Measurements from ENCODE around the gene TEDC2. TPM values are rescaled to one million over a fixed set of nuclear protein-coding genes. Genes with fewer than 3 reads are reported as not detected.

The TEDC2 gene
- total and polyA plus RNA-seq, 2 of the 8 experiments (the other 6 are each of a cell fraction or from before 2014, with no cell fraction given): 54.6 to 55.6 TPM

DNA sequence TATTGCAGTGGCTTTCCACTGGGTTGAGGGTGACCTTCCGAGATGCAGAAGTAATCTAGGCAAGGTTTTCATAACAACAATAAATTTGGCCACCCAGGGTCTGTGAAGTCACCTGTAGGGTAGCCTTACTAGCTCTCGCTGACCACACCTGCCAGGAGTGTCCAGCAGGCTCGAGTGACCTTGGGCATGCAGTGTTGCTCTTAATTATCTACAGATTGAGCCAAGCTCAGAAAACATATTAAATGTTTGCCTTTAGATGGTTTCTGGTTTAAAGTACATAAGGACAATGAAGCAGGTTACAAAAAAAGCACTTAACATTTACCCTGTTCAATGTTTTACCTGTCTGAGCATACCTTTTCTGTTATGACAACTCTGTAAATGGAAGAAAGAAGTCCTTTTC is 16.8 kb downstream of the TEDC2 start:
- H3K23me2 ChIP-seq (ENCODE audit: low read depth, low read length): peaks cover 17% of the 10 kb centered on the region; the same call in 1 of the 2 replicates
- no peak overlapping the region for H3K4me3 ChIP-seq (ENCODE audit: extremely low read depth in 1 of 4, insufficient read depth in 2 of 4, low read depth in 3 of 4, low read length in 4 of 4)
- CTCF ChIA-PET (ENCODE audit: partially characterized antibody): interaction anchor here (1.2 to 2.8 kb wide), 2 partner anchors 12 to 25 kb away, joined by 3 to 15 read pairs; no protein-coding TSS in a partner anchor
- no peak for FAIRE-seq
- no peak overlapping the region for H3K4ac ChIP-seq (replicated peaks; ENCODE audit: insufficient read length, low read depth, low read length)
- H3K14ac ChIP-seq (ENCODE audit: insufficient read length): no peak overlapping the region
- H2AK5ac ChIP-seq (ENCODE audit: low read depth, low read length): no peak overlapping the region
- 95% methylated on average over 3 of the region's 3 CpGs; no CpG with 5 or more reads in 1 of the 2 experiments for WGBS, 2 experiments (ENCODE audit: extremely low coverage in 1 of 2, insufficient coverage in 1 of 2, insufficient read length in 1 of 2, insufficient replicate concordance in 2 of 2, low coverage in 1 of 2, low lambda C conversion rate in 2 of 2, missing lambda C conversion rate in 1 of 2)
- H3K56ac ChIP-seq (replicated peaks; ENCODE audit: insufficient read length, low read depth, low read length): no peak overlapping the region
- H3K4me1 ChIP-seq (replicated peaks in 1 of 4; ENCODE audit: control insufficient read depth in 3 of 4, insufficient read depth in 4 of 4, low read length in 3 of 4): peaks cover 0 to 18% (median 8%) of the 10 kb centered on the region in 4 experiments; a peak in 5 of 7 replicates
- H4K20me1 ChIP-seq (replicated peaks in 1 of 2; ENCODE audit: control insufficient read depth in 1 of 2, insufficient read depth in 2 of 2, low read length in 2 of 2): peaks cover 9 to 21% of the 10 kb centered on the region in 2 experiments
- H3K18ac ChIP-seq (ENCODE audit: extremely low read depth, low read length): no peak overlapping the region
- H3K36me3 ChIP-seq (ENCODE audit: control insufficient read depth in 2 of 4, insufficient read depth in 4 of 4, low read length in 3 of 4): no peaks in the 10 kb centered on the region
- peaks cover 17% of the 10 kb centered on the region for H3K79me1 ChIP-seq (ENCODE audit: low read depth, low read length)
- H3K27ac ChIP-seq (ENCODE audit: low read depth, low read length): no peak overlapping the region
- no peak overlapping the region for H3K9ac ChIP-seq (replicated peaks in 1 of 4; ENCODE audit: extremely low read depth in 1 of 4, low read depth in 3 of 4, low read length in 3 of 4)
- no peak overlapping the region for H4K91ac ChIP-seq (replicated peaks; ENCODE audit: insufficient read length, low read length)
- POLR2A ChIA-PET (ENCODE audit: partially characterized antibody): interaction anchor here (1.1 to 1.7 kb wide), 4 partner anchors 11 to 277 kb away, joined by 3 to 5 read pairs (median 4); no protein-coding TSS in a partner anchor
- no peak overlapping the region for H2BK120ac ChIP-seq (replicated peaks; ENCODE audit: low read depth, low read length)
- no peak overlapping the region for H4K8ac ChIP-seq (ENCODE audit: extremely low read depth, insufficient read depth, low read length)
- no peak overlapping the region for H4K5ac ChIP-seq (ENCODE audit: insufficient read length, low read depth, low read length)
- no peak overlapping the region; a peak in 1 of 4 replicates for H3K4me2 ChIP-seq (ENCODE audit: insufficient read depth in 1 of 2, low read depth in 2 of 2, low read length in 2 of 2)
- no peak overlapping the region for H2BK5ac ChIP-seq (ENCODE audit: low read depth, low read length)
- H3K9me3 ChIP-seq (ENCODE audit: insufficient read depth in 2 of 2, low read depth in 1 of 2, low read length in 1 of 2): no peaks in the 10 kb centered on the region
- no peak overlapping the region for H2BK20ac ChIP-seq (ENCODE audit: low read length)
- H2AFZ ChIP-seq (ENCODE audit: low read length): no peak overlapping the region
- no peak overlapping the region for H2BK15ac ChIP-seq (ENCODE audit: low read length)
- no peak overlapping the region for H2BK12ac ChIP-seq (ENCODE audit: low read depth, low read length)
- no peak for DNase-seq (ENCODE audit: low read depth in 1 of 2, low spot score in 2 of 2)
- peaks cover 0 to 4% of the 10 kb centered on the region in 2 experiments; a peak in 1 of 4 replicates for H3K79me2 ChIP-seq (ENCODE audit: control insufficient read depth in 1 of 2, insufficient read depth in 2 of 2, low read length in 2 of 2)
- H3K27me3 ChIP-seq (replicated peaks in 1 of 4; ENCODE audit: control insufficient read depth in 3 of 4, extremely low read depth in 1 of 4, insufficient read depth in 3 of 4, low read length in 3 of 4): peaks cover 15 to 38% (median 27%) of the 10 kb centered on the region in 4 experiments
- no peak overlapping the region for H3K23ac ChIP-seq (ENCODE audit: insufficient read length)
- TF ChIP-seq SUZ12 (IDR thresholded peaks at IDR 0.05; ENCODE audit: low read length) (no peak), YY1 (IDR thresholded peaks at IDR 0.05; ENCODE audit: low read depth, low read length) (no peak), SAP30 (IDR thresholded peaks at IDR 0.05; ENCODE audit: insufficient read depth, insufficient replicate concordance, low read length) (no peak), POLR2A (IDR thresholded peaks at IDR 0.05; ENCODE audit: control extremely low read depth in 1 of 2, low read depth in 2 of 2, low read length in 2 of 2) (no peak), CEBPB (IDR thresholded peaks at IDR 0.05; ENCODE audit: low read depth, low read length) (no peak), KDM5A (IDR thresholded peaks at IDR 0.05; ENCODE audit: low read length) (no peak)
